Activated B cell treated with CpG ODN at 0.5 μM for 24 hours (primary cell): Measurements from ENCODE around the gene FLVCR1. TPM values are rescaled to one million over a fixed set of nuclear protein-coding genes. Genes with fewer than 3 reads are reported as not detected.
"Not testable (repeated sequence)": the region's sequence is repeated elsewhere in the genome, so short reads cannot be mapped to it uniquely, and the experiment has no call there.

ENCODE experiments used
- ATAC-seq: fragments of 200-7000 bp; cut with Tn5 transposase; one replicate; pipeline ENCODE4 v1.10.0; 2021; ENCODE audit warnings: low read depth, mild to moderate bottlenecking, moderate library complexity
- CTCF ChIA-PET: fragments of 350-600 bp; sonication (Branson Sonifier 250); formaldehyde crosslinking; loops from one replicate; lab custom pipeline; 2021; ENCODE audit warnings: antibody characterized with exemption; lab: Charles Lee
- POLR2A ChIA-PET: fragments of 350-600 bp; sonication (Branson Sonifier 250); formaldehyde crosslinking; loops from one replicate; lab custom pipeline; 2021; ENCODE audit warnings: antibody characterized with exemption; lab: Charles Lee
- DNase-seq: peaks from one replicate; pipeline ENCODE4 v3.0.0; 2022
- H3K27ac Mint-ChIP-seq: one replicate; pipeline ENCODE4 v1.8.0; 2020; ENCODE audit warnings: mixed read lengths
- H3K27me3 Mint-ChIP-seq: one replicate; pipeline ENCODE4 v1.8.0; 2021; ENCODE audit warnings: mixed read lengths
- H3K36me3 Mint-ChIP-seq: one replicate; pipeline ENCODE4 v1.8.0; 2021; ENCODE audit warnings: low read depth, mixed read lengths
- H3K4me1 Mint-ChIP-seq: one replicate; pipeline ENCODE4 v1.8.0; 2021; ENCODE audit warnings: mixed read lengths
- H3K4me3 Mint-ChIP-seq: one replicate; pipeline ENCODE4 v1.8.0; 2020; ENCODE audit warnings: mild to moderate bottlenecking, mixed read lengths
- H3K9me3 Mint-ChIP-seq: one replicate; pipeline ENCODE4 v1.8.0; 2020; ENCODE audit warnings: mixed read lengths
- intact Hi-C: fragments of 100-400 bp; cut with micrococcal nuclease; formaldehyde crosslinking; loops from one replicate; pipeline ENCODE4 v1.15.1; 2024
- total RNA-seq: library from RNA; stranded (reverse); gene quantifications from 2 replicates; pipeline ENCODE4 v1.2.3, GENCODE V29; 2022
- TF ChIP-seq, protein P1 (sequence below): fragments of 200-600 bp; IDR thresholded peaks from one replicate; pipeline ENCODE4 v1.8.0; 2022; ENCODE audit warnings: antibody characterized with exemption, mild to moderate bottlenecking

The FLVCR1 gene
- total RNA-seq, 1 donor from 2014 or later: 12.7 TPM

DNA sequence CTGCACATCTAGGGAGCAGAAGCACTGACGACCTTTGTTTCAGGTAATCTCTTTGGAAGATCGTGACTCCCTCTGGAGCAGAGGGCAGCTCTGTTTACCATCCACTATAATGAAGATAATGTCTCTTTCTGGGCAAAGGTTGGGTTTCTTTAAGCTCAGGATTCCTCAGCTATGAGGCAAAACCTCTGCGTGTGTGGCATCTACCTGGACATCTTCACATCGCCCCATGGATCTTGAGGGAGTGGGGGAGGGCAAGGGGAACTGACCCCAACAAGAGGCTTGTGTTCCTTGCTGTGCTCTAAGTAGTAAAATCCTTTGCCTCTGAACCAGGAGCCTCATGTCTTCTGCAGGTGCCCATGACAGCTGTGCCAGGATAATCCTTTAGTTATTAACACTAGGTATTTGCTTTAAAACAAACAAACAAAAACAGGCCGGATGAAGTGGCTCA is 30.2 kb upstream of the FLVCR1 start:
- POLR2A ChIA-PET: no interaction called here

GRCh38 chr1:212828395-212828794 is 29.7 kb upstream of the FLVCR1 start:
- Mint-ChIP-seq H3K4me3 (no peak overlapping the region), H3K27me3 (no peaks in the 10 kb centered on the region), H3K36me3 (peaks cover 5% of the 10 kb centered on the region), H3K27ac (no peak overlapping the region), H3K9me3 (peaks cover 12% of the 10 kb centered on the region), H3K4me1 (peaks cover 8% of the 10 kb centered on the region)
- no peak for DNase-seq
- ChIA-PET CTCF (interaction anchor here (1.0 kb wide), 1 partner anchor 14 kb away, joined by 4 read pairs; no protein-coding TSS in a partner anchor), POLR2A (interaction anchor here (0.7 kb wide), 1 partner anchor 776 kb away, joined by 4 read pairs; no protein-coding TSS in a partner anchor)
- no peak for ATAC-seq
- TF ChIP-seq, protein P1, sequence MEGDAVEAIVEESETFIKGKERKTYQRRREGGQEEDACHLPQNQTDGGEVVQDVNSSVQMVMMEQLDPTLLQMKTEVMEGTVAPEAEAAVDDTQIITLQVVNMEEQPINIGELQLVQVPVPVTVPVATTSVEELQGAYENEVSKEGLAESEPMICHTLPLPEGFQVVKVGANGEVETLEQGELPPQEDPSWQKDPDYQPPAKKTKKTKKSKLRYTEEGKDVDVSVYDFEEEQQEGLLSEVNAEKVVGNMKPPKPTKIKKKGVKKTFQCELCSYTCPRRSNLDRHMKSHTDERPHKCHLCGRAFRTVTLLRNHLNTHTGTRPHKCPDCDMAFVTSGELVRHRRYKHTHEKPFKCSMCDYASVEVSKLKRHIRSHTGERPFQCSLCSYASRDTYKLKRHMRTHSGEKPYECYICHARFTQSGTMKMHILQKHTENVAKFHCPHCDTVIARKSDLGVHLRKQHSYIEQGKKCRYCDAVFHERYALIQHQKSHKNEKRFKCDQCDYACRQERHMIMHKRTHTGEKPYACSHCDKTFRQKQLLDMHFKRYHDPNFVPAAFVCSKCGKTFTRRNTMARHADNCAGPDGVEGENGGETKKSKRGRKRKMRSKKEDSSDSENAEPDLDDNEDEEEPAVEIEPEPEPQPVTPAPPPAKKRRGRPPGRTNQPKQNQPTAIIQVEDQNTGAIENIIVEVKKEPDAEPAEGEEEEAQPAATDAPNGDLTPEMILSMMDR: no peak
- intact Hi-C loops: no loop called here

More for the DNA sequence above, 30.2 kb upstream of the FLVCR1 start:
- DNase-seq (no peak), ATAC-seq (no peak)
- no peak overlapping the region for H3K4me3 Mint-ChIP-seq
- H3K4me1 Mint-ChIP-seq: peaks cover 8% of the 10 kb centered on the region
- H3K27ac Mint-ChIP-seq: no peak overlapping the region
- TF ChIP-seq, protein P1: no peak
- intact Hi-C loops: no loop called here
- CTCF ChIA-PET: interaction anchor here (1.0 kb wide), 1 partner anchor 13 kb away, joined by 4 read pairs; no protein-coding TSS in a partner anchor
- peaks cover 5% of the 10 kb centered on the region for H3K36me3 Mint-ChIP-seq
- no peaks in the 10 kb centered on the region for H3K27me3 Mint-ChIP-seq
- peaks cover 12% of the 10 kb centered on the region for H3K9me3 Mint-ChIP-seq

DNA sequence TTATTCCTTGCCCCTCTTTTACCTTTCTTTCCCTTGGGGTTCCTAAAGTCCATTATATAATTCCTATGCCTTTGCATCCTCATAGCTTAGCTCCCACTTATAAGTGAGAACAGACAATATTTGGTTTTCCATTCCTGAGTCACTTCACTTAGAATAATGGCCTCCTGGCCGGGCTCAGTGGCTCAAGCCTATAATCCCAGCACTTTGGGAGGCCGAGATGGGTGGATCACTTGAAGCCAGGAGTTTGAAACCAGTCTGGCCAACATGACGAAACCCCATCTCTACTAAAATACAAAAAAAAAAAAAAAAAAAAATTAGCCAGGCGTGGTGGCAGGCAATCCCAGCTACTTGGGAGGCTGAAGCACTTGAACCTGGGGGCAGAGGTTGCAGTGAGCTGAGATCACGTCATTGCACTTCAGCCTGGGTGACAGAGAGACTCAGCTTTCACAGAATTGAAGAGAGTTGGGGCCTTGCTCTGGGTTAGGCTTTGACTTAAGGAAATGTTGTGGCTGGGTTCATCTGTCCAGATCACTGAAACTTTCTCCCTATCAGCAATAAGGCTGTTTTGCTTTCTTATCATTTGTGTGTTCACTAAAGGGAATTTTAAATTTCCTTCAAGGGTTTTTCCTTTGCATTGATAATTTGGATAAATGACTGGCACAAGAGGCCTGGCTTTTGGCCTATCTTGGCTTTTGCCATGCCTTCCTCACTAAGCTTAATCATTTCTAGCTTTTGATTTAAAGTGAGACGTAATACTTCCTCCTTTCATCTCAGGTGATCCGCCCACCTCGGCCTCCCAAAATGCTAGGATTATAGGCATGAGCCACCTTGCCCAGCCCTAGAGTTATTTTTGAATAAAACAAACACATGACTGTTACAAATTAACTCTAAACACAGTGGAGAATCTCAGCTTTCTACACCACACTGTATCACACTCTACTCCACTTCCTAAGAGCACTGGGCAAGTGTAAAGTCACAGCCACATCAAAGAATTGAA is 24.6 kb upstream of the FLVCR1 start:
- H3K4me1 Mint-ChIP-seq: peaks cover 12% of the 10 kb centered on the region
- H3K4me3 Mint-ChIP-seq, H3K36me3 Mint-ChIP-seq, H3K27me3 Mint-ChIP-seq, DNase-seq, H3K9me3 Mint-ChIP-seq, CTCF ChIA-PET: not testable (repeated sequence)
- POLR2A ChIA-PET: interaction anchor here (0.6 to 1.9 kb wide), 4 partner anchors 24 to 927 kb away, joined by 3 to 11 read pairs (median 4); partner anchors contain the start of gene FLVCR1
- H3K27ac Mint-ChIP-seq: peak overlapping the region; percentile 46
- peak; percentile 42 for ATAC-seq
- intact Hi-C loops: loop anchor here (2.0 kb wide), 1 partner anchor 25 kb away; the partner anchor contains the start of gene FLVCR1

GRCh38 chr1:212838145-212838544 is 19.9 kb upstream of the FLVCR1 start:
- CTCF ChIA-PET: no interaction called here
- TF ChIP-seq, protein P1: no peak
- no peak overlapping the region for H3K27ac Mint-ChIP-seq
- no peak overlapping the region for H3K4me3 Mint-ChIP-seq
- H3K9me3 Mint-ChIP-seq: no peaks in the 10 kb centered on the region
- DNase-seq (no peak), ATAC-seq (no peak)
- POLR2A ChIA-PET: interaction anchor here (0.7 kb wide), 1 partner anchor 18 kb away, joined by 6 read pairs; no protein-coding TSS in a partner anchor
- intact Hi-C loops: no loop called here
- peaks cover 4% of the 10 kb centered on the region for H3K4me1 Mint-ChIP-seq
- no peaks in the 10 kb centered on the region for H3K36me3 Mint-ChIP-seq
- no peaks in the 10 kb centered on the region for H3K27me3 Mint-ChIP-seq

DNA sequence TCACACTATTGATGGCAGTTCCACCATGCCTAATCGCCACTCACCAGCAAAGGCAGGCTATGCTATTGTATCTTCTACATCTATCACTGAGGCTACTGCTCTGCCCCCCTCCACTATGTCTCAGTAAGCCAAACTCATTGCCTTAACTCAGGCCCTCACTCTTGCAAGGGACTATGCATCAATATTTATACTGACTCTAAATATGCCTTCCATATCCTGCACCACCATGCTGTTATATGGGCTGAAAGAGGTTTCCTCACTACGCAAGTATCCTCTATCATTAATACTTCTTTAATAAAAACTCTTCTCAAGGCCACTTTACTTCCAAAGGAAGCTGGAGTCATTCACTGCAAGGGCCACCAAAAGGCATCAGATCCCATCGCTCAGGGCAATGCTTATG is 13.6 kb upstream of the FLVCR1 start:
- H3K36me3 Mint-ChIP-seq, DNase-seq, ATAC-seq, H3K27ac Mint-ChIP-seq, CTCF ChIA-PET, H3K9me3 Mint-ChIP-seq, H3K27me3 Mint-ChIP-seq, H3K4me1 Mint-ChIP-seq, POLR2A ChIA-PET, H3K4me3 Mint-ChIP-seq: not testable (repeated sequence)
- intact Hi-C loops: loop anchor here (1.0 kb wide), 1 partner anchor 14 kb away; the partner anchor contains the start of gene FLVCR1

GRCh38 chr1:212847549-212847948 is 10.5 kb upstream of the FLVCR1 start, which contains the start of gene SPATA45:
Gene SPATA45 (minus strand): TSS chr1:212847649. CDS start chr1:212836149, 11,500 bp downstream.
- ATAC-seq (no peak), DNase-seq (no peak)
- no peaks in the 10 kb centered on the region for H3K36me3 Mint-ChIP-seq
- no peaks in the 10 kb centered on the region for H3K9me3 Mint-ChIP-seq
- H3K27ac Mint-ChIP-seq: no peak within 1 kb of the TSS
- H3K4me1 Mint-ChIP-seq: no peaks in the 10 kb centered on the region
- no peak within 1 kb of the TSS for H3K4me3 Mint-ChIP-seq
- TF ChIP-seq, protein P1: no peak
- H3K27me3 Mint-ChIP-seq: no peaks in the 10 kb centered on the region
- intact Hi-C loops: no loop called here
- ChIA-PET POLR2A (no interaction called here), CTCF (no interaction called here)
